B cell (primary cell): ENCODE results near the gene NID1.
"Not testable (repeated sequence)": the region's sequence is repeated elsewhere in the genome, so short reads cannot be mapped to it uniquely, and the experiment has no call there.

Experiments
- EZH2 ChIP-seq: IDR thresholded peaks from 2 replicates; pipeline ENCODE4 v1.6.1; 2012; ENCODE audit warnings: borderline replicate concordance, low read depth, mild to moderate bottlenecking, moderate library complexity, low read length; ENCODE audit not compliant: insufficient read depth, poor library complexity, severe bottlenecking
- TF ChIP-seq, protein P1 (sequence below): fragments of 200-600 bp; IDR thresholded peaks from one replicate; pipeline ENCODE4 v1.8.0; 2022; ENCODE audit warnings: antibody characterized with exemption, mild to moderate bottlenecking

DNA sequence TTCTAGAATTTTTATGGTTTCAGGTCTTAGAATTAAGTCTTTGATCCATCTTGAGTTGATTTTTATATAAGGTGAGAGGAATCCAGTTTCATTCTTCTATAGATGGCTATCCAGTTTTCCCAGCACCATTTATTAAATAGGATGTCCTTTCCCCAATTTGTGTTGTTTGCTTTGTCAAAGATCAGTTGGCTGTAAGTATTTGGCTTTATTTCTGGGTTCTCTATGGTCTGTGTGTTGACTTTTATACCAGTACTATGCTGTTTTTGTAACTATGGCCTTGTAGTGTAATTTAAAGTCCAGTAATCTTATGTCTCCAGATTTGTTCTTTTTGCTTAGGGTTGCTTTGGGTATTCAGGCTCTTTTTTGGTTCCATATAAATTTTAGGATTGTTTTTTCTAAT, 137.3 kb downstream of the NID1 start:
- TF ChIP-seq, protein P1, sequence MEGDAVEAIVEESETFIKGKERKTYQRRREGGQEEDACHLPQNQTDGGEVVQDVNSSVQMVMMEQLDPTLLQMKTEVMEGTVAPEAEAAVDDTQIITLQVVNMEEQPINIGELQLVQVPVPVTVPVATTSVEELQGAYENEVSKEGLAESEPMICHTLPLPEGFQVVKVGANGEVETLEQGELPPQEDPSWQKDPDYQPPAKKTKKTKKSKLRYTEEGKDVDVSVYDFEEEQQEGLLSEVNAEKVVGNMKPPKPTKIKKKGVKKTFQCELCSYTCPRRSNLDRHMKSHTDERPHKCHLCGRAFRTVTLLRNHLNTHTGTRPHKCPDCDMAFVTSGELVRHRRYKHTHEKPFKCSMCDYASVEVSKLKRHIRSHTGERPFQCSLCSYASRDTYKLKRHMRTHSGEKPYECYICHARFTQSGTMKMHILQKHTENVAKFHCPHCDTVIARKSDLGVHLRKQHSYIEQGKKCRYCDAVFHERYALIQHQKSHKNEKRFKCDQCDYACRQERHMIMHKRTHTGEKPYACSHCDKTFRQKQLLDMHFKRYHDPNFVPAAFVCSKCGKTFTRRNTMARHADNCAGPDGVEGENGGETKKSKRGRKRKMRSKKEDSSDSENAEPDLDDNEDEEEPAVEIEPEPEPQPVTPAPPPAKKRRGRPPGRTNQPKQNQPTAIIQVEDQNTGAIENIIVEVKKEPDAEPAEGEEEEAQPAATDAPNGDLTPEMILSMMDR, result not testable (repeated sequence)
- not testable (repeated sequence) for TF ChIP-seq EZH2
